Suprapubic skin (tissue), 4 donors: ENCODE results near the gene SESN1.

Source experiments
- EP300 ChIP-seq: sonication (generic); formaldehyde crosslinking; IDR thresholded peaks from one replicate; pipeline ENCODE4 v1.6.1; 2017; ENCODE audit warnings: antibody characterized with exemption
- POLR2A ChIP-seq, 2 donors: fragments of 450-650 bp; IDR thresholded peaks; one replicate each; pipeline ENCODE4 v1.6.1; 2017; ENCODE audit warnings: antibody characterized with exemption in 2 of 2, mild to moderate bottlenecking in 2 of 2, moderate library complexity in 2 of 2
- POLR2AphosphoS5 ChIP-seq, 3 donors: sonication (generic); formaldehyde crosslinking; IDR thresholded peaks; one replicate each; pipeline ENCODE4 v1.6.1; 2017; ENCODE audit warnings: antibody characterized with exemption in 3 of 3
- TF ChIP-seq, protein P1 (sequence below), 2 donors: fragments of 200-600 bp in 1 of 2; fragments of 450-650 bp in 1 of 2; sonication (generic) in 1 of 2; IDR thresholded peaks; one replicate each; pipeline ENCODE4 v1.5.1; 2016 to 2019; ENCODE audit warnings: antibody characterized with exemption in 2 of 2, mild to moderate bottlenecking in 1 of 2, moderate library complexity in 1 of 2

DNA sequence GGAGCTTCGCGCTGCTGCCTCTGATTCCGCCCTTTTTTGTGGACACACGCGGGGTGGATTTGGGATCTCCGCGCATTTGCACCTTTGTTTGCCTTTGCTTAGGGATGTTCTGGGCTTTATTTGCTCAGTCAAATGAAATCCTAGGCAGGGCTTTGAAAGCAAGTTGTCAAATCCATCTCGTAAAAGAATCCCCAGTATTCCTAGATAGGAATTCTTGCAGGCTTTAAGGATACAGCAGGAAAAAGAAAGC lies 1.1 kb upstream of the SESN1 start:
- TF ChIP-seq, protein P1, sequence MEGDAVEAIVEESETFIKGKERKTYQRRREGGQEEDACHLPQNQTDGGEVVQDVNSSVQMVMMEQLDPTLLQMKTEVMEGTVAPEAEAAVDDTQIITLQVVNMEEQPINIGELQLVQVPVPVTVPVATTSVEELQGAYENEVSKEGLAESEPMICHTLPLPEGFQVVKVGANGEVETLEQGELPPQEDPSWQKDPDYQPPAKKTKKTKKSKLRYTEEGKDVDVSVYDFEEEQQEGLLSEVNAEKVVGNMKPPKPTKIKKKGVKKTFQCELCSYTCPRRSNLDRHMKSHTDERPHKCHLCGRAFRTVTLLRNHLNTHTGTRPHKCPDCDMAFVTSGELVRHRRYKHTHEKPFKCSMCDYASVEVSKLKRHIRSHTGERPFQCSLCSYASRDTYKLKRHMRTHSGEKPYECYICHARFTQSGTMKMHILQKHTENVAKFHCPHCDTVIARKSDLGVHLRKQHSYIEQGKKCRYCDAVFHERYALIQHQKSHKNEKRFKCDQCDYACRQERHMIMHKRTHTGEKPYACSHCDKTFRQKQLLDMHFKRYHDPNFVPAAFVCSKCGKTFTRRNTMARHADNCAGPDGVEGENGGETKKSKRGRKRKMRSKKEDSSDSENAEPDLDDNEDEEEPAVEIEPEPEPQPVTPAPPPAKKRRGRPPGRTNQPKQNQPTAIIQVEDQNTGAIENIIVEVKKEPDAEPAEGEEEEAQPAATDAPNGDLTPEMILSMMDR (IDR thresholded peaks at IDR 0.05), result no peak
- TF ChIP-seq POLR2AphosphoS5 (IDR thresholded peaks at IDR 0.05) (no peak), POLR2A (IDR thresholded peaks at IDR 0.05) (no peak), EP300 (no peak)
